Lung (tissue), 12 donors: Measurements from ENCODE around the gene GFOD1. TPM values are rescaled to one million over a fixed set of nuclear protein-coding genes. Genes with fewer than 3 reads are reported as not detected.

Source experiments
- ATAC-seq: fragments of 200-7000 bp; cut with Tn5 transposase; one replicate; pipeline ENCODE4 v1.9.1; 2020; ENCODE audit warnings: moderate number of reproducible peaks; ENCODE audit not compliant: insufficient read depth, low FRiP score
- DNase-seq, 3 donors: peaks; one replicate each; pipeline ENCODE4 v3.0.0-alpha.2; 2013 to 2017
- H3K27ac ChIP-seq, 2 donors: one replicate each; pipeline ENCODE4 v1.5.1; 2013; ENCODE audit warnings: mild to moderate bottlenecking in 2 of 2, moderate library complexity in 2 of 2, control low read depth in 1 of 2, inconsistent platforms in 1 of 2, low read depth in 1 of 2, low read length in 1 of 2
- H3K27me3 ChIP-seq, 3 donors: one replicate each; pipeline ENCODE4 v1.5.1; 2013; ENCODE audit warnings: low read length in 2 of 3; ENCODE audit not compliant: control insufficient read depth in 3 of 3, insufficient read depth in 3 of 3
- H3K36me3 ChIP-seq, 4 donors: one replicate each; pipeline ENCODE4 v1.5.1; 2013; ENCODE audit warnings: low read length in 4 of 4, mild to moderate bottlenecking in 1 of 4, moderate library complexity in 1 of 4; ENCODE audit not compliant: control insufficient read depth in 4 of 4, insufficient read depth in 4 of 4
- H3K4me1 ChIP-seq, 5 donors: one replicate each; pipeline ENCODE4 v1.5.1; 2013; ENCODE audit warnings: low read length in 5 of 5, mild to moderate bottlenecking in 2 of 5, moderate library complexity in 1 of 5; ENCODE audit not compliant: control insufficient read depth in 5 of 5, insufficient read depth in 5 of 5
- H3K4me3 ChIP-seq: one replicate; pipeline ENCODE4 v1.5.1; 2013; ENCODE audit warnings: mild to moderate bottlenecking, control low read depth, moderate library complexity
- H3K9ac ChIP-seq, 2 donors: one replicate each; pipeline ENCODE4 v1.5.1; 2013; ENCODE audit warnings: low read length in 2 of 2, control low read depth in 1 of 2; ENCODE audit not compliant: insufficient read depth in 1 of 2
- H3K9me3 ChIP-seq, 4 donors: one replicate each; pipeline ENCODE4 v1.5.1; 2013; ENCODE audit warnings: low read length in 3 of 4, mild to moderate bottlenecking in 1 of 4, moderate library complexity in 1 of 4; ENCODE audit not compliant: control insufficient read depth in 4 of 4, insufficient read depth in 3 of 4
- WGBS, 2 donors: extraction: QIAGEN DNeasy Blood & Tissue Kit; methylation state at CpG; one replicate each; pipeline ENCODE4 v1.1.7; 2013; 5-methylcytosine and 5-hydroxymethylcytosine counted together
- polyA plus RNA-seq, 2 donors: library from polyadenylated mRNA; stranded (reverse); fragments of 200-250 nt; gene quantifications; one replicate each; pipeline ENCODE4 v1.2.1, GENCODE V29; 2013
- total RNA-seq, 2 donors: library from RNA; depleted of rRNA in 1 of 2; stranded (reverse); fragments of >200 nt in 1 of 2; gene quantifications; one replicate each; pipeline ENCODE4 v1.2.1, GENCODE V29; 2014 to 2021
- TF ChIP-seq, protein P1 (sequence below): IDR thresholded peaks from 2 replicates; pipeline ENCODE4 v1.5.1; 2012; ENCODE audit warnings: mild to moderate bottlenecking; ENCODE audit errors: control extremely low read depth, extremely low read depth
- donor health status: control.
- donor health status: control.
- donor health status: Bipolar disorder and iron deficiency.
- donor health status: healthy.
- donor health status: DM: yes; HTN: yes; CAD: no.

Gene GFOD1
- total and polyA plus RNA-seq, 4 donors = 4.0 to 22.8 (median 7.9) TPM

DNA sequence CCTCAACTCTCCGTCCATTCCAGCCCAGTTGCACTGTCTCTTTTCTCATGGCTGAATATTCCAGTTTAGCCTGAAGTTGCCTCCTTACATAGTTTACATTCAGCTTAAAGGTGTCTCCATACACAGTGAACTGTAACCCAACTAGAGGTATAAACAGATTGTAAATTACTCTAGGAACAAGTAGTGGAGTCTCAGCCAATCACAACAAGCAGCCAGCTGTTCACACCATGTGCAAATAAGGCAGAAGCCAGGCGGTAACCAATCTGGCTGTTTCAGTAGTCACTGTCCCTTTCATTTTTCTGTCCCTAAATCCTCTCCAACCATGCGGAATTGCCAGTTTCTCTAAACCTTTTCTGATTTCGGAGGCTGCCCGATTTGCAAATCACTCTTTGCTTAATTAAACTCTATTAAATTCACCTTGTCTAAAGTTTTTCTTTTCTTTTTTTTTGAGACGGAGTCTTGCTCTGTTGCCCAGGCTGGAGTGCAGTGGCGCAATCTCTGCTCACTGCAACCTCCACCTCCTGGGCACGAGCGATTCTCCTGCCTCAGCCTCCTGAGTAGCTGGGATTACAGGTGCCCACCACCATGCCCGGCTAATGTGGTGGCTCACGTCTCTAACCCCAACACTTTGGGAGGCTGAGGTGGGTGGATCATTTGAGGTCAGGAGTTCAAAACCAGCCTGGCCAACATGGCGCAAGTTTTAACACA lies 37.6 kb upstream of the GFOD1 start:
- Histone ChIP-seq H3K4me3 (no peak overlapping the region), H3K36me3 (no peaks in the 10 kb centered on the region), H3K27ac (no peak overlapping the region), H3K4me1 (peaks cover 0 to 7% (median 4%) of the 10 kb centered on the region in 5 donors), H3K9me3 (no peaks in the 10 kb centered on the region), H3K9ac (no peak overlapping the region), H3K27me3 (no peaks in the 10 kb centered on the region)
- ATAC-seq (no peak), DNase-seq (no peak)
- TF ChIP-seq, protein P1, sequence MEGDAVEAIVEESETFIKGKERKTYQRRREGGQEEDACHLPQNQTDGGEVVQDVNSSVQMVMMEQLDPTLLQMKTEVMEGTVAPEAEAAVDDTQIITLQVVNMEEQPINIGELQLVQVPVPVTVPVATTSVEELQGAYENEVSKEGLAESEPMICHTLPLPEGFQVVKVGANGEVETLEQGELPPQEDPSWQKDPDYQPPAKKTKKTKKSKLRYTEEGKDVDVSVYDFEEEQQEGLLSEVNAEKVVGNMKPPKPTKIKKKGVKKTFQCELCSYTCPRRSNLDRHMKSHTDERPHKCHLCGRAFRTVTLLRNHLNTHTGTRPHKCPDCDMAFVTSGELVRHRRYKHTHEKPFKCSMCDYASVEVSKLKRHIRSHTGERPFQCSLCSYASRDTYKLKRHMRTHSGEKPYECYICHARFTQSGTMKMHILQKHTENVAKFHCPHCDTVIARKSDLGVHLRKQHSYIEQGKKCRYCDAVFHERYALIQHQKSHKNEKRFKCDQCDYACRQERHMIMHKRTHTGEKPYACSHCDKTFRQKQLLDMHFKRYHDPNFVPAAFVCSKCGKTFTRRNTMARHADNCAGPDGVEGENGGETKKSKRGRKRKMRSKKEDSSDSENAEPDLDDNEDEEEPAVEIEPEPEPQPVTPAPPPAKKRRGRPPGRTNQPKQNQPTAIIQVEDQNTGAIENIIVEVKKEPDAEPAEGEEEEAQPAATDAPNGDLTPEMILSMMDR = no peak
- 85 to 93% methylated on average over 12 of the region's 12 CpGs for WGBS, 2 donors

GRCh38 chr6:13523826-13524622 lies 36.6 kb upstream of the GFOD1 start:
- 90% methylated on average over 11 of the region's 11 CpGs for WGBS, 2 donors
- ATAC-seq = no peak

DNA sequence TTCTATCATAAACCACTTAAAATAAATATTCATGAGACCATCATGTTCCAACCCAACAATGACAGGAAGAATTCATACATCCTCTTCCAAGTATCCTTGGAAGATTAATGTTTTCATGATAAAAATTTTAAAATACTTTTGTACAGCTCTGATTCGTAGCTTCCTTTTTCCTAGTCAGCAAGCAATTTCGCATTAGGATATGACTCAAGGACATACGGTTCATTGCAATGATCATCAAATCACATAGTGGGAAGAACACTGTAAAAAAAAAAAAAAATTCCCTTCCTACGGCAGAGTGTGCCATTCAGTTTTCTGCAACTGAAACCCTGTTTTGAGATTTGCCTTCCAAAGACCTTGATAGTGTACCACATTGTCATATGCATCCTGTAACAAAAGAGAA lies 35.3 kb upstream of the GFOD1 start:
- Histone ChIP-seq H3K27me3 (no peaks in the 10 kb centered on the region), H3K4me3 (no peak overlapping the region), H3K4me1 (peaks cover 0 to 5% (median 0%) of the 10 kb centered on the region in 5 donors), H3K36me3 (no peaks in the 10 kb centered on the region), H3K9ac (no peak overlapping the region), H3K27ac (no peak overlapping the region), H3K9me3 (no peaks in the 10 kb centered on the region)
- 16 to 56% methylated on average over 4 of the region's 4 CpGs for WGBS, 2 donors
- DNase-seq (no peak), ATAC-seq (no peak)
- TF ChIP-seq, protein P1 = no peak

More at GRCh38 chr6:13523826-13524622, 36.6 kb upstream of the GFOD1 start:
- no peak for DNase-seq
- no peak overlapping the region for H3K27ac ChIP-seq
- H3K27me3 ChIP-seq = no peaks in the 10 kb centered on the region
- H3K9me3 ChIP-seq = no peaks in the 10 kb centered on the region
- no peak overlapping the region for H3K4me3 ChIP-seq
- peaks cover 0 to 7% (median 4%) of the 10 kb centered on the region in 5 donors for H3K4me1 ChIP-seq
- H3K9ac ChIP-seq = no peak overlapping the region
- H3K36me3 ChIP-seq = no peaks in the 10 kb centered on the region
- TF ChIP-seq, protein P1 = no peak
